ENCODE results near the gene HECTD1.

- no peak for TF ChIP-seq NFIC (IDR thresholded peaks at IDR 0.05; ENCODE audit: low read depth, low read length)
- TF ChIP-seq, protein P1, sequence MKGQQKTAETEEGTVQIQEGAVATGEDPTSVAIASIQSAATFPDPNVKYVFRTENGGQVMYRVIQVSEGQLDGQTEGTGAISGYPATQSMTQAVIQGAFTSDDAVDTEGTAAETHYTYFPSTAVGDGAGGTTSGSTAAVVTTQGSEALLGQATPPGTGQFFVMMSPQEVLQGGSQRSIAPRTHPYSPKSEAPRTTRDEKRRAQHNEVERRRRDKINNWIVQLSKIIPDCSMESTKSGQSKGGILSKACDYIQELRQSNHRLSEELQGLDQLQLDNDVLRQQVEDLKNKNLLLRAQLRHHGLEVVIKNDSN (IDR thresholded peaks at IDR 0.05; ENCODE audit: borderline replicate concordance, extremely low read length, insufficient read depth, low read depth, low read length) = no peak
- TF ChIP-seq CTCF (IDR thresholded peaks at IDR 0.05 in 2 of 3, conservative IDR thresholded peaks at IDR 0.05 in 1 of 3; ENCODE audit: control insufficient read depth in 2 of 3, extremely low read depth in 1 of 3, insufficient read depth in 1 of 3, low read depth in 3 of 3, low read length in 3 of 3) = no peak
- TF ChIP-seq MYC (IDR thresholded peaks at IDR 0.05; ENCODE audit: insufficient read depth, insufficient read length, insufficient replicate concordance, low read length, severe bottlenecking) = no peak
- TF ChIP-seq YY1 (IDR thresholded peaks at IDR 0.05; ENCODE audit: low read depth, low read length) = no peak
- TF ChIP-seq, protein P2, sequence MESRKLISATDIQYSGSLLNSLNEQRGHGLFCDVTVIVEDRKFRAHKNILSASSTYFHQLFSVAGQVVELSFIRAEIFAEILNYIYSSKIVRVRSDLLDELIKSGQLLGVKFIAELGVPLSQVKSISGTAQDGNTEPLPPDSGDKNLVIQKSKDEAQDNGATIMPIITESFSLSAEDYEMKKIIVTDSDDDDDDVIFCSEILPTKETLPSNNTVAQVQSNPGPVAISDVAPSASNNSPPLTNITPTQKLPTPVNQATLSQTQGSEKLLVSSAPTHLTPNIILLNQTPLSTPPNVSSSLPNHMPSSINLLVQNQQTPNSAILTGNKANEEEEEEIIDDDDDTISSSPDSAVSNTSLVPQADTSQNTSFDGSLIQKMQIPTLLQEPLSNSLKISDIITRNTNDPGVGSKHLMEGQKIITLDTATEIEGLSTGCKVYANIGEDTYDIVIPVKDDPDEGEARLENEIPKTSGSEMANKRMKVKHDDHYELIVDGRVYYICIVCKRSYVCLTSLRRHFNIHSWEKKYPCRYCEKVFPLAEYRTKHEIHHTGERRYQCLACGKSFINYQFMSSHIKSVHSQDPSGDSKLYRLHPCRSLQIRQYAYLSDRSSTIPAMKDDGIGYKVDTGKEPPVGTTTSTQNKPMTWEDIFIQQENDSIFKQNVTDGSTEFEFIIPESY (IDR thresholded peaks at IDR 0.05) = no peak
- TF ChIP-seq POLR2AphosphoS5 (IDR thresholded peaks at IDR 0.05; ENCODE audit: low read length) = no peak
- TF ChIP-seq POLR2A (IDR thresholded peaks at IDR 0.05; ENCODE audit: low read depth, low read length) = no peak
These were observed 43.5 kb downstream of the HECTD1 start for GRCh38 chr14:31164115-31164514.
